Esophagus muscularis mucosa (tissue), 4 donors: ENCODE results near the gene EMC8. TPM values are rescaled to one million over a fixed set of nuclear protein-coding genes. Genes with fewer than 3 reads are reported as not detected.

Experiments
- DNase-seq: peaks from one replicate; pipeline ENCODE4 v3.0.0-alpha.2; 2017; ENCODE audit errors: extremely low spot score
- H3K27ac ChIP-seq, 4 donors: fragments of 200-600 bp; sonication (generic); replicated peaks in 1 of 4; 1 replicate in 3 of 4; 2 replicates in 1 of 4; pipeline ENCODE4 v1.5.1; 2016 to 2019; ENCODE audit warnings: mild to moderate bottlenecking in 1 of 4
- H3K27me3 ChIP-seq, 4 donors: fragments of 200-600 bp; sonication (generic); one replicate each; pipeline versions ENCODE4 v1.5.1 to v1.6.0; 2016 to 2019
- H3K36me3 ChIP-seq, 4 donors: fragments of 200-600 bp; sonication (generic); one replicate each; pipeline ENCODE4 v1.5.1; 2016 to 2019
- H3K4me1 ChIP-seq, 4 donors: fragments of 200-600 bp; sonication (generic); one replicate each; pipeline ENCODE4 v1.5.1; 2016 to 2019
- H3K4me3 ChIP-seq, 4 donors: fragments of 200-600 bp; sonication (generic); 1 replicate in 2 of 4; 2 replicates in 2 of 4; pipeline ENCODE4 v1.5.1; 2016 to 2019; ENCODE audit warnings: mild to moderate bottlenecking in 4 of 4, moderate library complexity in 1 of 4
- H3K9me3 ChIP-seq, 4 donors: fragments of 200-600 bp; sonication (generic); 1 replicate in 3 of 4; 2 replicates in 1 of 4; pipeline ENCODE4 v1.5.1; 2016 to 2019
- EP300 ChIP-seq: sonication (generic); formaldehyde crosslinking; IDR thresholded peaks from one replicate; pipeline ENCODE4 v1.6.1; 2017; ENCODE audit warnings: antibody characterized with exemption
- POLR2A ChIP-seq: fragments of 450-650 bp; IDR thresholded peaks from one replicate; pipeline ENCODE4 v1.6.1; 2017; ENCODE audit warnings: antibody characterized with exemption, moderate library complexity, mild to moderate bottlenecking, low read depth
- POLR2AphosphoS5 ChIP-seq, 2 donors: sonication (generic); formaldehyde crosslinking; IDR thresholded peaks; one replicate each; pipeline ENCODE4 v1.6.1; 2017; ENCODE audit warnings: antibody characterized with exemption in 2 of 2
- WGBS: methylation state at CpG from one replicate; pipeline ENCODE4 v1.1.5; 2018; 5-methylcytosine and 5-hydroxymethylcytosine counted together
- intact Hi-C: fragments of 100-400 bp; cut with DNase I; formaldehyde crosslinking; loops from one replicate; pipeline ENCODE4 v1.15.1; 2023
- total RNA-seq, 4 donors: library from RNA; depleted of rRNA; stranded (reverse); fragments of >200 nt; gene quantifications; one replicate each; pipeline versions ENCODE4 v1.1.0 to v1.2.1, GENCODE V29; 2016
- TF ChIP-seq, protein P1 (sequence below), 3 experiments: fragments of 200-600 bp in 2 of 3; fragments of 450-650 bp in 1 of 3; sonication (generic) in 2 of 3; IDR thresholded peaks; one replicate each; pipeline ENCODE4 v1.5.1; 2017 to 2019; ENCODE audit warnings: antibody characterized with exemption in 3 of 3, mild to moderate bottlenecking in 2 of 3, moderate library complexity in 1 of 3

EMC8 gene
- total RNA-seq, 4 donors from 2014 or later: 26.0 to 41.3 (median 27.6) TPM

DNA sequence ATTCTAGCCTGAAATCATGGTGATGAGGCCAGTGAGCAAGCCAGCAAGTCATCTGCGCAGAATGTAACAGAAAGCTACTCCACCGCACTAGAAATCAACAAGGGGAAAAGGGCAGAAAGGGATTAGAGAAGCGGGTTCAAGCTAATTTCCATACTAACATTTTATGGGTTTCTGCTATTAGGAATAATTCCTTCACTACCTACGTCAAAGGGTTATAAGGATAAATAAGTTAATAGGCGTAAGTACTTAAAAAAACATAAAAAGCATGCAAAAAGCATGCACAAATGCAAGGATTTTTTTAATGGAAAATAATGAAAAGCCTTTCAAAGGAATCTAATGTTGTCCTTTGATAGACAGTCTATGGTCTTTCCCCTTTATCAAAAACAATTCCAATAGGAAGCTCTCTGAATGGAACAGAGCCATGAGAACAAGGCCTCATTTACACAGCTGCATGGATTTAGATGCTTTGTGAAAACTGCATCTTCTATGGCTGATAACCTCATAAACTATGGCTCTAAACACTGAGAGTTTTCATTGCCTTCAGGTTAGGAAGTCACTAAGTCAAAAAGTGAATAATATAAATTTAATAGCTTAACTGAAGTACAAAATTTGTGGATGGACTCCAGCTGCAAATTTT, 5.6 kb downstream of the EMC8 start:
- DNase-seq: no peak
- Histone ChIP-seq H3K27ac (no peak overlapping the region), H3K4me1 (peaks cover 15 to 30% (median 28%) of the 10 kb centered on the region in 4 donors), H3K27me3 (no peaks in the 10 kb centered on the region), H3K9me3 (no peaks in the 10 kb centered on the region), H3K4me3 (no peak overlapping the region), H3K36me3 (peaks cover under 1 to 56% (median 44%) of the 10 kb centered on the region in 4 donors)
- TF ChIP-seq, protein P1, sequence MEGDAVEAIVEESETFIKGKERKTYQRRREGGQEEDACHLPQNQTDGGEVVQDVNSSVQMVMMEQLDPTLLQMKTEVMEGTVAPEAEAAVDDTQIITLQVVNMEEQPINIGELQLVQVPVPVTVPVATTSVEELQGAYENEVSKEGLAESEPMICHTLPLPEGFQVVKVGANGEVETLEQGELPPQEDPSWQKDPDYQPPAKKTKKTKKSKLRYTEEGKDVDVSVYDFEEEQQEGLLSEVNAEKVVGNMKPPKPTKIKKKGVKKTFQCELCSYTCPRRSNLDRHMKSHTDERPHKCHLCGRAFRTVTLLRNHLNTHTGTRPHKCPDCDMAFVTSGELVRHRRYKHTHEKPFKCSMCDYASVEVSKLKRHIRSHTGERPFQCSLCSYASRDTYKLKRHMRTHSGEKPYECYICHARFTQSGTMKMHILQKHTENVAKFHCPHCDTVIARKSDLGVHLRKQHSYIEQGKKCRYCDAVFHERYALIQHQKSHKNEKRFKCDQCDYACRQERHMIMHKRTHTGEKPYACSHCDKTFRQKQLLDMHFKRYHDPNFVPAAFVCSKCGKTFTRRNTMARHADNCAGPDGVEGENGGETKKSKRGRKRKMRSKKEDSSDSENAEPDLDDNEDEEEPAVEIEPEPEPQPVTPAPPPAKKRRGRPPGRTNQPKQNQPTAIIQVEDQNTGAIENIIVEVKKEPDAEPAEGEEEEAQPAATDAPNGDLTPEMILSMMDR (IDR thresholded peaks at IDR 0.05): no peak
- TF ChIP-seq EP300 (no peak), POLR2A (no peak), POLR2AphosphoS5 (IDR thresholded peaks at IDR 0.05) (no peak)
- intact Hi-C loops: no loop called here
- 97% methylated on average over 5 of the region's 5 CpGs for WGBS

DNA sequence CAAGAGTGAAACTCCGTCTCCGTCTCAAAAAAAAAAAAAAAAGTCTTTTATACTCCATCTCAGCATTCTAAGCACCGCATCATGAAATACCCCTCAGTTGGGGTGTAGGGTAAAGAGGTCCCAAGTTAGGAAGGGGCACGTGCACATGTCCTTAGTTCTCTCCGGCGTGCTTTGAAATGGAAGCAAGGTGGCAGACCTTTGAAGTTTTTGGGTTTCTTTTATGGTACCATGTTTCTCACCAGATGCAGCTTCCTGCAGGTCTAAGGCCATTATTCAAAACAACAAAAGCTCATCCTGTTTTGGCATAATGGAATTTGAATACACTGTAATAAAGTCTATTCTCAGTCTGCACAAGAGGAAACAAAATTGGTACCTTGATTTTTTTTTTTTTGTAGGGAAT, 9.6 kb downstream of the EMC8 start:
- DNase-seq: no peak
- no peaks in the 10 kb centered on the region for H3K27me3 ChIP-seq
- no peak overlapping the region for H3K4me3 ChIP-seq
- intact Hi-C loops: no loop called here
- H3K27ac ChIP-seq: no peak overlapping the region
- TF ChIP-seq, protein P1 (IDR thresholded peaks at IDR 0.05): no peak
- no peak for TF ChIP-seq EP300
- TF ChIP-seq POLR2AphosphoS5 (IDR thresholded peaks at IDR 0.05): no peak
- no peak for TF ChIP-seq POLR2A
- WGBS: 87% methylated on average over 6 of the region's 6 CpGs
- H3K9me3 ChIP-seq: no peaks in the 10 kb centered on the region
- peaks cover 11 to 69% (median 54%) of the 10 kb centered on the region in 4 donors for H3K36me3 ChIP-seq
- H3K4me1 ChIP-seq: no peaks in the 10 kb centered on the region

DNA sequence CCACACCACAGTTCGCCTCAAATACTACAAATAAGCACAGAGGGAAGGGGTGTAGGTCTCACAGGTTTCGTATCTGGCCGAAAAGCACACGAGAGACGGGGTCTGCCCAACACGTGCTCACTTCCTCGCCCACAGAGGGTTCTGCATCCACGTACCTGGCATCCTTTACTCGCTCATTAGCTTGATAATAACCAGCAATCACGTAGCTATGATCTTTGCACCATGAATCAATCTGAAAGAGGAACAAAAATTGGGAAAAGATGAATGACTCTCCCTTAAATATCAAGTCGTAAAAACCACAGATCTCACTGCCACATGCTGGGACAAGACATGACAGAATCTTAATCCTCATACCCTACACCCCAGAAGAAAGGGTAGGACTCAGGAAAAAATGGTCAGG, 10.5 kb downstream of the EMC8 start:
- Histone ChIP-seq H3K4me1 (no peaks in the 10 kb centered on the region), H3K36me3 (peaks cover 11 to 69% (median 51%) of the 10 kb centered on the region in 4 donors), H3K27me3 (no peaks in the 10 kb centered on the region), H3K9me3 (no peaks in the 10 kb centered on the region), H3K27ac (no peak overlapping the region), H3K4me3 (no peak overlapping the region)
- TF ChIP-seq, protein P1 (IDR thresholded peaks at IDR 0.05): no peak
- TF ChIP-seq POLR2AphosphoS5 (IDR thresholded peaks at IDR 0.05): no peak
- no peak for TF ChIP-seq EP300
- TF ChIP-seq POLR2A: no peak
- 88% methylated on average over 11 of the region's 11 CpGs for WGBS
- intact Hi-C loops: no loop called here
- DNase-seq: no peak

DNA sequence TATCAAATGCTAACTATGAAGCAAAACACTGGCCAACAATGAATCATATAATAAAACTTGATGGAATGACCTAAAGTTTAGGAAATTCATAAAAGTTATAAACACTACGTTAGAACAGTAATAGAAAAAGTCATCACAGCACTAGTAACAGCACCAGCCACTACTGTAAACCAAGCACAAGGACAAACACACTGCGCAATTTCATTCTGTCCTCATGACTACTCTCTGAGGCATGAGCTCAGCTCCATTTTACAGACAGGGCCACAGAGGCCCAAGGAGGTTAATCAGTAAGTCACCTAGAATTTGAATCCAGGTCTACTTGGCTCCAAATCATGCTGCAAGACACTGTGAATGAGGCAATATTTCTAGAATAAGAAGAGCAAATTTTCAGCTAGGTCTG, 13.4 kb downstream of the EMC8 start:
- 93% methylated on average over 2 of the region's 2 CpGs for WGBS
- Histone ChIP-seq H3K27ac (no peak overlapping the region), H3K4me1 (peaks cover 0 to 26% (median 18%) of the 10 kb centered on the region in 4 donors), H3K27me3 (no peaks in the 10 kb centered on the region), H3K36me3 (peaks cover 11 to 53% (median 43%) of the 10 kb centered on the region in 4 donors), H3K9me3 (no peaks in the 10 kb centered on the region), H3K4me3 (no peak overlapping the region)
- TF ChIP-seq EP300: no peak
- TF ChIP-seq POLR2A: no peak
- TF ChIP-seq, protein P1 (IDR thresholded peaks at IDR 0.05): no peak
- no peak for TF ChIP-seq POLR2AphosphoS5 (IDR thresholded peaks at IDR 0.05)
- no peak for DNase-seq
- intact Hi-C loops: no loop called here

DNA sequence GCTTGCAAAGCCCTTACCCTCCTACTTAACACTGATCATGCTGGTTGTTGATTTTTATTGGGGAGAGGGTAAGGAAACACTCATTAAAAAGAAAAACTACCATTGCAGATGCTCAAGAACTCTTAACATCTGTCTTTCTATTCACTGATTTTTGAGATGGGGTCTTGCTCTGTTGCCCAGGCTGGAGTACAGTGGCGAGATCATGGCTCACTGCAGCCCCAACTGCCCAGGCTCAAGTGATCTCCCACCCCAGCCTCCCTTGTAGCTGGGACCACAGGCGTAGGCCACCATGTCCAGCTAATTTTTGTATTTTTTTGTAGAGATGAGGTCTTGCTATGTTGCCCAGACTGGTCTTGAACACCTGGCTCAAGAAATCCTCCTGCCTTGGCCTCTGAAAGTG, 14.5 kb downstream of the EMC8 start:
- no peak for TF ChIP-seq POLR2A
- peaks cover 22 to 64% (median 54%) of the 10 kb centered on the region in 4 donors for H3K36me3 ChIP-seq
- WGBS: 95% methylated on average over 2 of the region's 2 CpGs

More for the DNA sequence above, 14.5 kb downstream of the EMC8 start:
- Histone ChIP-seq H3K27ac (no peak overlapping the region), H3K4me3 (no peak overlapping the region), H3K9me3 (no peaks in the 10 kb centered on the region), H3K4me1 (peaks cover 0 to 26% (median 18%) of the 10 kb centered on the region in 4 donors), H3K27me3 (no peaks in the 10 kb centered on the region)
- no peak for DNase-seq
- intact Hi-C loops: no loop called here
